Stromal cell of bone marrow (primary cell): ENCODE data around the gene CPB2.

Source experiments
- DNase-seq: peaks from one replicate; pipeline ENCODE4 v3.0.0-alpha.2; 2012; ENCODE audit warnings: low read depth

CPB2 gene

GRCh38 chr13:46050771-46051170 lies 54.1 kb downstream of the CPB2 start:
- DNase-seq, result no peak

GRCh38 chr13:46045424-46045823 lies 59.4 kb downstream of the CPB2 start:
- DNase-seq, result no peak

- DNase-seq, result no peak
Measured at GRCh38 chr13:46043647-46044046, 61.2 kb downstream of the CPB2 start.

GRCh38 chr13:46041419-46041839 lies 63.4 kb downstream of the CPB2 start:
- DNase-seq, result peak; percentile 6

- no peak for DNase-seq
Measured at GRCh38 chr13:46040763-46041162, 64.1 kb downstream of the CPB2 start.

GRCh38 chr13:46039411-46040182 lies 65.2 kb downstream of the CPB2 start:
- DNase-seq, result no peak

GRCh38 chr13:46038296-46038695 lies 66.5 kb downstream of the CPB2 start:
- no peak for DNase-seq

GRCh38 chr13:46035066-46035465 lies 69.8 kb downstream of the CPB2 start:
- DNase-seq, result no peak

GRCh38 chr13:46032341-46032740 lies 72.5 kb downstream of the CPB2 start:
- no peak for DNase-seq

- DNase-seq, result no peak
Measured at GRCh38 chr13:46031581-46032263, 73.1 kb downstream of the CPB2 start.

- no peak for DNase-seq
Measured at GRCh38 chr13:46025157-46025556, 79.7 kb downstream of the CPB2 start.

- peak; percentile 33 for DNase-seq
Measured at GRCh38 chr13:46022481-46022880, 82.4 kb downstream of the CPB2 start.

- no peak for DNase-seq
Measured at GRCh38 chr13:46016216-46016615, 88.6 kb downstream of the CPB2 start.

GRCh38 chr13:46015366-46015765 lies 89.5 kb downstream of the CPB2 start:
- no peak for DNase-seq

GRCh38 chr13:46012404-46012803 lies 92.4 kb downstream of the CPB2 start:
- no peak for DNase-seq

GRCh38 chr13:46010148-46010547 lies 94.7 kb downstream of the CPB2 start:
- DNase-seq, result no peak

- DNase-seq, result no peak
Measured at GRCh38 chr13:46008631-46009030, 96.2 kb downstream of the CPB2 start.

GRCh38 chr13:46006688-46007452 lies 98.0 kb downstream of the CPB2 start:
- DNase-seq, result no peak

GRCh38 chr13:46004491-46004890 lies 100.3 kb downstream of the CPB2 start:
- DNase-seq, result no peak
